ENCODE results near the gene VSIR. TPM values are rescaled to one million over a fixed set of nuclear protein-coding genes. Genes with fewer than 3 reads are reported as not detected.

The VSIR gene
- total and polyA plus RNA-seq, 10 donors, result 34.5 to 512 (median 299) TPM

DNA sequence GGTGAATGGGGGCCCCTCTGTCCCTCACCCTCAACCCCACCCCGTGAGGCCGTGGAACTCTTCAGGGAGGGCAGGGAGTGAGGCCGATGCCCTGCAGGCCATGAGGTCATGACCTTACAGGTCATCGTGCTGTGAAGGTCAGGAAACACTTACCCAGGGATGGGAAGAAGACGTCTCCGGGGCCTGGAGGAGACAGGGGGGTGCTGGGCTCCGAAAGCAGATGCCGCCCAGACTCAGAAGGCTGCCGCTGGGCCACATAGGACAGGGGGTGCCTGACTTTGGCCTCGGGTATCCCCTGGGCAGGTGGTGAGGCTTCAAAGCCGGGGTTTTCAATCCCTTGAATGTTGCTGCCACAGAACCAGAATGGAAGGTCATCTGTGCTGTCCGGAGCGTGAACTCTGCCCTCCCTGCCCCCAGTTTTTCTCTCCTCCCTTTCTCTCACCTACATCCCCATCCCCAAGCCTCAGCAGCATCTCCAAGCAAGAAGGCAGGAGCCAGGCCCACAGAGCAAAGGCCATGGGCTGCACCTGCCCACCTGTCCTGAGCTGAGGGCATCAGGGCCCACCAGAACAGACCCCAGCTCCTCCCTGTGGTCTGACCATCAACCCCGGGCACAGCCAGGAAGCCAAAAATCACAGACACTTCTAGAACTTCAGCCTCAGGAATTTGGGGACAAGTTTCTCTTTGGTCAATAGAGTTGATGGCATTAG, 21.6 kb downstream of the VSIR start:
- Histone ChIP-seq H3K27me3 (replicated peaks in 1 of 7) (no peaks in the 10 kb centered on the region), H3K9me3 (no peaks in the 10 kb centered on the region), H3K4me1 (peaks cover 76 to 100% (median 98%) of the 10 kb centered on the region in 6 donors), H3K36me3 (peaks cover 0 to 79% (median 36%) of the 10 kb centered on the region in 6 donors), H3K4me3 (peak overlapping the region in 1 of 8 donors; percentile 50), H3K27ac (peak overlapping the region; percentile 66 to 98 (median 93))
- intact Hi-C loops (cut with DNase I; ENCODE audit: low total_unique reads), result no loop called here
- 77 to 88% (median 81%) methylated on average over 10 to 14 of the region's 14 CpGs for WGBS, 5 donors
- TF ChIP-seq POLR2AphosphoS5 (IDR thresholded peaks at IDR 0.05), result peak; percentile 29 to 62 (median 40)
- TF ChIP-seq, protein P1, sequence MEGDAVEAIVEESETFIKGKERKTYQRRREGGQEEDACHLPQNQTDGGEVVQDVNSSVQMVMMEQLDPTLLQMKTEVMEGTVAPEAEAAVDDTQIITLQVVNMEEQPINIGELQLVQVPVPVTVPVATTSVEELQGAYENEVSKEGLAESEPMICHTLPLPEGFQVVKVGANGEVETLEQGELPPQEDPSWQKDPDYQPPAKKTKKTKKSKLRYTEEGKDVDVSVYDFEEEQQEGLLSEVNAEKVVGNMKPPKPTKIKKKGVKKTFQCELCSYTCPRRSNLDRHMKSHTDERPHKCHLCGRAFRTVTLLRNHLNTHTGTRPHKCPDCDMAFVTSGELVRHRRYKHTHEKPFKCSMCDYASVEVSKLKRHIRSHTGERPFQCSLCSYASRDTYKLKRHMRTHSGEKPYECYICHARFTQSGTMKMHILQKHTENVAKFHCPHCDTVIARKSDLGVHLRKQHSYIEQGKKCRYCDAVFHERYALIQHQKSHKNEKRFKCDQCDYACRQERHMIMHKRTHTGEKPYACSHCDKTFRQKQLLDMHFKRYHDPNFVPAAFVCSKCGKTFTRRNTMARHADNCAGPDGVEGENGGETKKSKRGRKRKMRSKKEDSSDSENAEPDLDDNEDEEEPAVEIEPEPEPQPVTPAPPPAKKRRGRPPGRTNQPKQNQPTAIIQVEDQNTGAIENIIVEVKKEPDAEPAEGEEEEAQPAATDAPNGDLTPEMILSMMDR (IDR thresholded peaks at IDR 0.05 in 8 of 11, conservative IDR thresholded peaks at IDR 0.05 in 3 of 11), result no peak
- no peak for TF ChIP-seq POLR2A (IDR thresholded peaks at IDR 0.05)
- peak; percentile 78 for DNase-seq

DNA sequence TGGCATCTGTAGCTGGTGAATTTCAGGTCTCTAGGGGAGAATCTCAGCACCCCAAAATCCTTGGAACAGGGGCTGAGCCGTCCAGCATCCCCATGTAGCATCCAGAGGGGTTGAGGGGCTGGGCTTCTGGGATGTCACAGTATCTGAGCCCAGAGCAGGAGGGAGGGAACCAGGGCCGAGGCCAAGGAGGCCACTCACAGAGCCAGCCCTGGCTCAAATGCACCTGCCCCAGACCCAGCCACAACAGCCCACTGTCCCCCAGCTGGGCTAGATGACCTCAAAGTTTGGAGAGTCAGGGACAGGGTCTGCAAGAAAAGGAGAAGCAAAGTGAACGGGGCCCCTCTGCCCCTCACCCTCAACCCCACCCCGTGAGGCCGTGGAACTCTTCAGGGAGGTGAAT, 22.3 kb downstream of the VSIR start:
- Histone ChIP-seq H3K4me3 (peak overlapping the region in 3 of 8 donors; percentile 1 to 50 (median 7)), H3K36me3 (peaks cover 0 to 73% (median 36%) of the 10 kb centered on the region in 6 donors), H3K27me3 (replicated peaks in 1 of 7) (no peaks in the 10 kb centered on the region), H3K27ac (peak overlapping the region; percentile 86 to 98 (median 93)), H3K4me1 (peaks cover 83 to 100% (median 98%) of the 10 kb centered on the region in 6 donors), H3K9me3 (no peaks in the 10 kb centered on the region)
- peak; percentile 76 for DNase-seq
- 59 to 85% (median 65%) methylated on average over 4 to 5 of the region's 5 CpGs for WGBS, 5 donors
- TF ChIP-seq POLR2A (IDR thresholded peaks at IDR 0.05), result no peak
- TF ChIP-seq, protein P1 (IDR thresholded peaks at IDR 0.05 in 8 of 11, conservative IDR thresholded peaks at IDR 0.05 in 3 of 11), result no peak
- no peak for TF ChIP-seq POLR2AphosphoS5 (IDR thresholded peaks at IDR 0.05)
- intact Hi-C loops (cut with DNase I; ENCODE audit: low total_unique reads), result no loop called here

DNA sequence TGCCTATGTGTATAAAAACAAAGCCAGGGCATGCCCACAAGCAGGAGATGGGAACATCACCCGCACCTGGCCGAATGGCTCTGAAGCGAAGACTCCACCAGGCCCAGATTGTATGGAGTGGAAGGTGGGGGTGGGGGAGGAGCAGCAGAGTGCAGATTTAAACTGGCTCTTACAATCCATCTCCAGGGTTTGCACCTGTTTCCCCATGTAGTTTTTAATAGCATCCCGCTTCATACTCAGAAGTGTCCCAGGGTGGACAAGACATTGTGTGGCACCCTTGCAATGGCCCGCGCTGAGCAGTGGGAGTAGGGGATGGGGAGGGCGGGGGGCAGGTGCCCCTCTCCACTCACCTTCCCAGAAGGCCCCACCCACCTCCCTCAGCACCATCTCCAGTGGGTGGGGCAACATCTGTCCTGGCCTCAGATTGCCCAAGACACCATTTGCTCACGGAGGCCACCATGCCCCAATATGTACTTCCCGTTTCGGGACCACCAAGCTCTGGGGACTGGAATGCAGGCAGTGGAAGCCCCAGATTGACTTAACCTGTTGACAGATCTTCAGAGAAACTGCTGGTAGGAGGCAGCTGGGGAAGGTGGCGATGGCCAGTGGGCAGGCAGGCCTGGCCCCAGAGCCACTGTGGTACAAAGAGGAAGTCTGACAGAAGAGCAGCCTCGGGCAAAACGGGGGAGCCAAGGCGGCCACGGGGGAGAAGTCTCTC, 23.0 kb downstream of the VSIR start:
- 51 to 70% (median 54%) methylated on average over 15 of the region's 15 CpGs for WGBS, 5 donors
- peaks cover 0 to 66% (median 34%) of the 10 kb centered on the region in 6 donors for H3K36me3 ChIP-seq
- intact Hi-C loops (cut with DNase I; ENCODE audit: low total_unique reads), result no loop called here
- DNase-seq, result peak; percentile 88
- peak overlapping the region in 3 of 8 donors; percentile 1 to 50 (median 7) for H3K4me3 ChIP-seq
- H3K9me3 ChIP-seq, result no peaks in the 10 kb centered on the region
- TF ChIP-seq, protein P1 (IDR thresholded peaks at IDR 0.05 in 8 of 11, conservative IDR thresholded peaks at IDR 0.05 in 3 of 11), result no peak
- peak in 1 of 3 donors; percentile 50 for TF ChIP-seq POLR2A (IDR thresholded peaks at IDR 0.05)
- peak; percentile 67 to 89 (median 87) for TF ChIP-seq POLR2AphosphoS5 (IDR thresholded peaks at IDR 0.05)
- H3K27me3 ChIP-seq (replicated peaks in 1 of 7), result no peaks in the 10 kb centered on the region
- H3K4me1 ChIP-seq, result peaks cover 89 to 100% (median 98%) of the 10 kb centered on the region in 6 donors
- H3K27ac ChIP-seq, result peak overlapping the region; percentile 86 to 98 (median 93)

DNA sequence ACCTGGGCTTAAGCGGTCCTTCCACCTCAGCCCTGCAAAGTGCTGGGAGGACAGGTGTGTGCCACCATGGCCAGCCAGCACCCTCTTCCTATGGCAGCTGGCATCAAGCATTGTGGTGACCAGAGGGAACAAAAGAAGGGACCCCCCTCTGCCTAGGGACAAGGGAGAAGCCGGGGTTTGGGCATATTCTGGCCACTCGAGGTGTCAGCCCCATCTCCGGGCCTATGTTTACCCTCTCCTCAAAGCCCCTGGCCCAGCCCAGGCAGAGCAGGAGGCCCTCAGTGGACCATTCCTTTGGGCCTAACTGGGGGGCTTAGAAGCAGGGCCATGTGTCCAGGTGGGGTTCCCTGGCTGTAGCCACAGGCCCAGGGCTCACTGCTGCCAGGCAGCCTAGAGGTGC, 23.9 kb downstream of the VSIR start:
- TF ChIP-seq, protein P1 (IDR thresholded peaks at IDR 0.05 in 8 of 11, conservative IDR thresholded peaks at IDR 0.05 in 3 of 11), result no peak
- TF ChIP-seq POLR2A (IDR thresholded peaks at IDR 0.05) (no peak), POLR2AphosphoS5 (IDR thresholded peaks at IDR 0.05) (no peak)
- Histone ChIP-seq H3K36me3 (peaks cover 0 to 58% (median 30%) of the 10 kb centered on the region in 6 donors), H3K4me3 (peak overlapping the region in 1 of 8 donors; percentile 50), H3K4me1 (peaks cover 90 to 100% (median 96%) of the 10 kb centered on the region in 6 donors), H3K27ac (peak overlapping the region; percentile 86 to 98 (median 93)), H3K27me3 (replicated peaks in 1 of 7) (no peaks in the 10 kb centered on the region), H3K9me3 (no peaks in the 10 kb centered on the region)
- peak; percentile 82 for DNase-seq
- WGBS, 5 donors, result 50 to 74% (median 66%) methylated on average over 4 of the region's 4 CpGs
- intact Hi-C loops (cut with DNase I; ENCODE audit: low total_unique reads), result no loop called here
